HS-5 (cell line): ENCODE measurements around the gene RFTN2.

ENCODE experiments used
- DNase-seq: peaks from one replicate; pipeline ENCODE4 v3.0.0-alpha.2; 2012; ENCODE audit warnings: low read depth

Gene RFTN2

DNA sequence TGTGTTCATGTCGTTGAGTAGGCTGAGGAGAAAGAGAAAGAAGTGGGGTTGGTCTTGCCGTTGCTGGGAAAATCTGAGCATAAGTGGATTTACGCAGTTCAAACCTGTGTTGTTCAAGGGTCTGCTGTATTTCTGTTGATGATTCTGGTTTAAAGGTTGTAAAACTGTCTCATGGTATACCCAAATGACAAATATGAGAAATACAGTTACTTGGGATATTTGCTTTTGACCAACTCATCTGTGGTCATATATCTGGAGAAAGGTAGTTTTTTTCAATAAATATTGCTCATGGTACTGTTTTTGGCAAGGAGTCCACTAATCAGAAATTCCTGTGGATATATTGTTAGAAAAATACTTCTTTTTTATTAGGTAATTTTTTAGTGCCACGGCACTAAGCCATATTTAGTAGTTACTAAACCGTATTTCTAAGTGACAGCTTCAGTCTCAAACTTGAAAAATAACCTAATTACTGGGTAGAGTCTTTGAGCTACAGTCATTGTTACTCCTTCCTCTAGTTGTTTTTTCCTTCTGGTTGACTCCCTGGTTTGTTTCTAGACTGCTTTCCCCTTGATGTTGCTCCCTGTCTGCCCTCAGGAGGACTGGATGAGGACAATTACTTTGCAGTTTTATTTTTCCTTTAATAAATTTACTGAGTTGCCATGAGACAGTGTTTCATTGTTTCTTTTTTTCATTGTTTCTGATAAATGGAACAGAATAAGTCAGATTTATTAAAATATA lies 128.1 kb downstream of the RFTN2 start:
- no peak for DNase-seq

DNA sequence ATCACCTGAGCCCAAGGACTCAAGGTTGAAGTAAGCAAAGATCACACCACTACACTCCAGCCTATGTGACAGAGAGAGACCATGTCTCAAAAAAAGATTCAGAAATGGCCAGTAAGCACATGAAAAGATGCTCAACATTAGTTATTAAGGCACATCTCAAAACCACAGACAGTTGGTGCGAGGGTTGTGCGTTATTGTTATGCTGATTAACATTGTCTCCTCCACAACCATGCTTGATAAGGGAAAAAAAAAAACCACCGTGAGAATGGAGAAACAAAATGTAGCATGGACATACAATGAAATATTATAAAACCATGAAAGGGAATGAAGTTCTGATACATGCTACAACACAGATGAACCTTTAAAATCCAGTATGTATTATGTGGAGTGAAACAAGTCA lies 132.2 kb downstream of the RFTN2 start:
- no peak for DNase-seq

GRCh38 chr2:197539734-197540133 lies 135.7 kb downstream of the RFTN2 start:
- no peak for DNase-seq

GRCh38 chr2:197538412-197538811 lies 137.0 kb downstream of the RFTN2 start:
- no peak for DNase-seq
